Heart left ventricle (tissue), 13 donors: ENCODE results near the gene KANSL2.

Experiments used
- POLR2A ChIP-seq, 2 donors: fragments of 450-650 bp; IDR thresholded peaks; one replicate each; pipeline ENCODE4 v1.6.1; 2017; ENCODE audit warnings: antibody characterized with exemption in 2 of 2, mild to moderate bottlenecking in 2 of 2, moderate library complexity in 2 of 2
- TF ChIP-seq, protein P1 (sequence below), 12 donors: fragments of 200-600 bp; sonication (generic) in 4 of 12; IDR thresholded peaks; one replicate each; pipeline versions ENCODE4 v1.5.0 to v1.8.0; 2018 to 2022; ENCODE audit warnings: antibody characterized with exemption in 12 of 12, mild to moderate bottlenecking in 5 of 12
- donor health status: ischemic (EF 13 %, LVEDD 7.1; RV severe dilation, severe dysfunction).
- donor health status: DM: no; HTN: yes; CAD: no.
- donor health status: DM: no; HTN: no; CAD: no.
- donor health status: ischemic (EF 25% LVEDD 6.9; RV normal size, moderate dysfunction).
- donor health status: ischemic (EF 25% LVEDD 5.7; RV mildly dilated, moderate dysfunction).
- donor health status: ischemic (EF 35%, LVEDD 5.7; RV mildly dilated, moderate dysfunction).
- donor health status: nonischemic (EF 11% LVEDD 7.7; RV severe dilation, severe dysfunction).
- donor health status: DM: yes; HTN: yes; CAD: no.
- donor health status: PGD.
- donor health status: ischemic (EF 29% LVEDD 5.4; RV normal size, mild dysfunction).
- donor health status: nonischemic (EF 23%, LVEDD 6.1; RV moderate dilation, normal function).

DNA sequence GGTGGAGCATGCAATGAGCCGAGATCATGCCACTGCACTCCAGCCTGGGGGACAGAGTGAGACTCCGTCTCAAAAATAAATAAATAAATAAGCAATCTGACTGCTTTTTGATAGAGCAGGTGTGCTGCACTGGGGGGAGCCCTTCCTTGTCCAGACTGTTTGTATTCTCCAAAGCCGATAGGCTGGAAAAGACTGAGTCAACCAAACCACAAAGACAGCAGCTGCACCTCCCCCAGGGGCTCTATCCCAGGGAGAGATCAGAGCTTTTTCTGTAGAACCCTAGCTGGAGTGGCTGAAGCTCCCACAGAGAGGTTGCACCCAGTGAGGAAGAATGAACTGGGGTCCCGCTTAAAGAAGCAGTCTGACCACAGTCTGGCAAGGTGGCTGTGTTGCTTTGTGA lies 66.4 kb downstream of the KANSL2 start:
- TF ChIP-seq, protein P1, sequence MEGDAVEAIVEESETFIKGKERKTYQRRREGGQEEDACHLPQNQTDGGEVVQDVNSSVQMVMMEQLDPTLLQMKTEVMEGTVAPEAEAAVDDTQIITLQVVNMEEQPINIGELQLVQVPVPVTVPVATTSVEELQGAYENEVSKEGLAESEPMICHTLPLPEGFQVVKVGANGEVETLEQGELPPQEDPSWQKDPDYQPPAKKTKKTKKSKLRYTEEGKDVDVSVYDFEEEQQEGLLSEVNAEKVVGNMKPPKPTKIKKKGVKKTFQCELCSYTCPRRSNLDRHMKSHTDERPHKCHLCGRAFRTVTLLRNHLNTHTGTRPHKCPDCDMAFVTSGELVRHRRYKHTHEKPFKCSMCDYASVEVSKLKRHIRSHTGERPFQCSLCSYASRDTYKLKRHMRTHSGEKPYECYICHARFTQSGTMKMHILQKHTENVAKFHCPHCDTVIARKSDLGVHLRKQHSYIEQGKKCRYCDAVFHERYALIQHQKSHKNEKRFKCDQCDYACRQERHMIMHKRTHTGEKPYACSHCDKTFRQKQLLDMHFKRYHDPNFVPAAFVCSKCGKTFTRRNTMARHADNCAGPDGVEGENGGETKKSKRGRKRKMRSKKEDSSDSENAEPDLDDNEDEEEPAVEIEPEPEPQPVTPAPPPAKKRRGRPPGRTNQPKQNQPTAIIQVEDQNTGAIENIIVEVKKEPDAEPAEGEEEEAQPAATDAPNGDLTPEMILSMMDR (IDR thresholded peaks at IDR 0.05): no peak
- no peak for TF ChIP-seq POLR2A (IDR thresholded peaks at IDR 0.05)
